Activated CD8-positive, alpha-beta T cell treated with anti-CD3 and anti-CD28 coated beads, Interleukin-2, amount 10 ng/mL, durations not matched to agents 7 days and 5 days (primary cell): ENCODE measurements around the gene CACNA1C. TPM values are rescaled to one million over a fixed set of nuclear protein-coding genes. Genes with fewer than 3 reads are reported as not detected.

Source experiments
- ATAC-seq: fragments of 150-1000 bp; cut with Tn5 transposase; one replicate; pipeline ENCODE4 v1.10.0; 2021; ENCODE audit warnings: moderate library complexity
- CTCF ChIA-PET: fragments of 350-600 bp; sonication (Branson Sonifier 250); formaldehyde crosslinking; loops from one replicate; lab custom pipeline; 2021; ENCODE audit warnings: antibody characterized with exemption; lab: Charles Lee
- POLR2A ChIA-PET: fragments of 350-600 bp; sonication (Branson Sonifier 250); formaldehyde crosslinking; loops from one replicate; lab custom pipeline; 2021; ENCODE audit warnings: antibody characterized with exemption; lab: Charles Lee
- DNase-seq: peaks from one replicate; pipeline ENCODE4 v3.0.0-alpha.2; 2020
- H3K27ac Mint-ChIP-seq: one replicate; pipeline ENCODE4 v1.8.0; 2021; ENCODE audit warnings: mild to moderate bottlenecking, mixed read lengths
- H3K27me3 Mint-ChIP-seq: one replicate; pipeline ENCODE4 v1.8.0; 2021; ENCODE audit warnings: low read depth, mixed read lengths
- H3K36me3 Mint-ChIP-seq: one replicate; pipeline ENCODE4 v1.8.0; 2021; ENCODE audit warnings: low read depth, mixed read lengths
- H3K4me1 Mint-ChIP-seq: one replicate; pipeline ENCODE4 v1.8.0; 2021; ENCODE audit warnings: low read depth, mixed read lengths
- H3K4me3 Mint-ChIP-seq: one replicate; pipeline ENCODE4 v1.8.0; 2021; ENCODE audit warnings: mild to moderate bottlenecking, mixed read lengths
- H3K9me3 Mint-ChIP-seq: one replicate; pipeline ENCODE4 v1.8.0; 2022; ENCODE audit warnings: mixed read lengths; ENCODE audit not compliant: insufficient read depth
- total RNA-seq, 2 experiments: library from RNA; stranded (reverse); gene quantifications; one replicate each; pipeline ENCODE4 v1.2.3, GENCODE V29; 2021

The CACNA1C gene
- total RNA-seq, 2 experiments from 2014 or later: 0.08 TPM

- Mint-ChIP-seq H3K27me3 (peaks cover 26% of the 10 kb centered on the region), H3K4me1 (no peaks in the 10 kb centered on the region), H3K36me3 (no peaks in the 10 kb centered on the region), H3K9me3 (no peaks in the 10 kb centered on the region), H3K4me3 (no peak overlapping the region), H3K27ac (no peak overlapping the region)
- CTCF ChIA-PET: interaction anchor here (0.6 to 1.9 kb wide), 25 partner anchors 10 to 792 kb away, joined by 3 to 7 read pairs (median 3); no protein-coding TSS in a partner anchor
- POLR2A ChIA-PET: interaction anchor here (1.1 kb wide), 1 partner anchor 292 kb away, joined by 3 read pairs; no protein-coding TSS in a partner anchor
- peak; percentile 68 for DNase-seq
- ATAC-seq: peak; percentile 95
Observed at GRCh38 chr12:2583091-2583497, 530.3 kb downstream of the CACNA1C start.

- Mint-ChIP-seq H3K27me3 (peaks cover 28% of the 10 kb centered on the region), H3K4me3 (no peak overlapping the region), H3K9me3 (no peaks in the 10 kb centered on the region), H3K4me1 (no peaks in the 10 kb centered on the region), H3K27ac (no peak overlapping the region), H3K36me3 (no peaks in the 10 kb centered on the region)
- ATAC-seq (no peak), DNase-seq (no peak)
- ChIA-PET POLR2A (interaction anchor here (1.1 kb wide), 1 partner anchor 293 kb away, joined by 3 read pairs; no protein-coding TSS in a partner anchor), CTCF (interaction anchor here (0.6 to 1.9 kb wide), 20 partner anchors 8 to 793 kb away, joined by 3 to 7 read pairs (median 3); no protein-coding TSS in a partner anchor)
Observed at GRCh38 chr12:2583642-2584401, 531.0 kb downstream of the CACNA1C start.

- no peaks in the 10 kb centered on the region for H3K9me3 Mint-ChIP-seq
- H3K27me3 Mint-ChIP-seq: peaks cover 23% of the 10 kb centered on the region
- H3K27ac Mint-ChIP-seq: no peak overlapping the region
- no peaks in the 10 kb centered on the region for H3K4me1 Mint-ChIP-seq
- DNase-seq (no peak), ATAC-seq (no peak)
- H3K36me3 Mint-ChIP-seq: no peaks in the 10 kb centered on the region
- no peak overlapping the region for H3K4me3 Mint-ChIP-seq
- ChIA-PET POLR2A (no interaction called here), CTCF (no interaction called here)
Observed at GRCh38 chr12:2586156-2587038, 533.6 kb downstream of the CACNA1C start.

- Mint-ChIP-seq H3K27ac (no peak overlapping the region), H3K36me3 (no peaks in the 10 kb centered on the region), H3K4me3 (no peak overlapping the region), H3K4me1 (no peaks in the 10 kb centered on the region), H3K27me3 (peaks cover 16% of the 10 kb centered on the region), H3K9me3 (no peaks in the 10 kb centered on the region)
- ATAC-seq (no peak), DNase-seq (no peak)
- CTCF ChIA-PET: no interaction called here
- POLR2A ChIA-PET: no interaction called here
Observed at GRCh38 chr12:2588345-2588744, 535.6 kb downstream of the CACNA1C start.

- H3K27me3 Mint-ChIP-seq: peaks cover 15% of the 10 kb centered on the region
- H3K36me3 Mint-ChIP-seq: no peaks in the 10 kb centered on the region
- H3K4me3 Mint-ChIP-seq: no peak overlapping the region
- ATAC-seq (no peak), DNase-seq (no peak)
- POLR2A ChIA-PET: no interaction called here
- H3K27ac Mint-ChIP-seq: no peak overlapping the region
- no peaks in the 10 kb centered on the region for H3K4me1 Mint-ChIP-seq
- H3K9me3 Mint-ChIP-seq: no peaks in the 10 kb centered on the region
- CTCF ChIA-PET: no interaction called here
Observed at GRCh38 chr12:2589381-2589780, 536.6 kb downstream of the CACNA1C start.

- no peak overlapping the region for H3K4me3 Mint-ChIP-seq
- peaks cover 2% of the 10 kb centered on the region for H3K27me3 Mint-ChIP-seq
- DNase-seq (no peak), ATAC-seq (no peak)
- POLR2A ChIA-PET: interaction anchor here (0.7 kb wide), 1 partner anchor 16 kb away, joined by 3 read pairs; no protein-coding TSS in a partner anchor
- H3K27ac Mint-ChIP-seq: no peak overlapping the region
- no peaks in the 10 kb centered on the region for H3K9me3 Mint-ChIP-seq
- H3K36me3 Mint-ChIP-seq: no peaks in the 10 kb centered on the region
- CTCF ChIA-PET: interaction anchor here (1.7 kb wide), 1 partner anchor 10 kb away, joined by 7 read pairs; no protein-coding TSS in a partner anchor
- H3K4me1 Mint-ChIP-seq: no peaks in the 10 kb centered on the region
Observed at GRCh38 chr12:2593045-2593444, 540.3 kb downstream of the CACNA1C start.

GRCh38 chr12:2596441-2596840, 543.7 kb downstream of the CACNA1C start:
- no peak overlapping the region for H3K27ac Mint-ChIP-seq
- ChIA-PET POLR2A (no interaction called here), CTCF (no interaction called here)
- no peaks in the 10 kb centered on the region for H3K9me3 Mint-ChIP-seq
- ATAC-seq (no peak), DNase-seq (no peak)
- no peak overlapping the region for H3K4me3 Mint-ChIP-seq
- no peaks in the 10 kb centered on the region for H3K4me1 Mint-ChIP-seq
- no peaks in the 10 kb centered on the region for H3K36me3 Mint-ChIP-seq
- H3K27me3 Mint-ChIP-seq: no peaks in the 10 kb centered on the region

GRCh38 chr12:2605301-2605700, 552.5 kb downstream of the CACNA1C start:
- Mint-ChIP-seq H3K27me3 (peaks cover 2% of the 10 kb centered on the region), H3K36me3 (no peaks in the 10 kb centered on the region), H3K9me3 (no peaks in the 10 kb centered on the region), H3K4me3 (no peak overlapping the region), H3K4me1 (no peaks in the 10 kb centered on the region), H3K27ac (no peak overlapping the region)
- ATAC-seq: no peak
- DNase-seq: no peak
- ChIA-PET POLR2A (no interaction called here), CTCF (no interaction called here)

GRCh38 chr12:2606186-2606910, 553.6 kb downstream of the CACNA1C start:
- no peak overlapping the region for H3K4me3 Mint-ChIP-seq
- H3K9me3 Mint-ChIP-seq: no peaks in the 10 kb centered on the region
- ChIA-PET CTCF (no interaction called here), POLR2A (no interaction called here)
- H3K27ac Mint-ChIP-seq: no peak overlapping the region
- H3K36me3 Mint-ChIP-seq: no peaks in the 10 kb centered on the region
- no peaks in the 10 kb centered on the region for H3K4me1 Mint-ChIP-seq
- peaks cover 2% of the 10 kb centered on the region for H3K27me3 Mint-ChIP-seq
- ATAC-seq: no peak
- DNase-seq: no peak

- Mint-ChIP-seq H3K27me3 (peaks cover 2% of the 10 kb centered on the region), H3K4me1 (no peaks in the 10 kb centered on the region)
Observed at GRCh38 chr12:2607881-2608607, 555.3 kb downstream of the CACNA1C start.

GRCh38 chr12:2608608-2608945, 555.8 kb downstream of the CACNA1C start:
- DNase-seq: no peak
- H3K27me3 Mint-ChIP-seq: peaks cover 2% of the 10 kb centered on the region
- H3K4me1 Mint-ChIP-seq: no peaks in the 10 kb centered on the region
- POLR2A ChIA-PET: interaction anchor here (0.6 kb wide), 1 partner anchor 16 kb away, joined by 3 read pairs; no protein-coding TSS in a partner anchor
- CTCF ChIA-PET: no interaction called here
- H3K36me3 Mint-ChIP-seq: no peaks in the 10 kb centered on the region
- no peak overlapping the region for H3K4me3 Mint-ChIP-seq
- no peak overlapping the region for H3K27ac Mint-ChIP-seq
- no peaks in the 10 kb centered on the region for H3K9me3 Mint-ChIP-seq
- no peak for ATAC-seq

More at GRCh38 chr12:2607881-2608607, 555.3 kb downstream of the CACNA1C start:
- H3K9me3 Mint-ChIP-seq: no peaks in the 10 kb centered on the region
- H3K36me3 Mint-ChIP-seq: no peaks in the 10 kb centered on the region
- CTCF ChIA-PET: no interaction called here
- no peak overlapping the region for H3K27ac Mint-ChIP-seq
- POLR2A ChIA-PET: no interaction called here
- DNase-seq (no peak), ATAC-seq (no peak)
- no peak overlapping the region for H3K4me3 Mint-ChIP-seq
